Left forelimb (tissue), 1 donor: ENCODE results near the gene FAM13A.
"Not testable (repeated sequence)": the region's sequence is repeated elsewhere in the genome, so short reads cannot be mapped to it uniquely, and the experiment has no call there.

ENCODE experiments used
- DNase-seq: peaks from one replicate; pipeline ENCODE4 v3.0.0-alpha.2; 2018; ENCODE audit warnings: low spot score

The FAM13A gene

GRCh38 chr4:88999392-88999930, 57.5 kb downstream of the FAM13A start:
- no peak for DNase-seq

DNA sequence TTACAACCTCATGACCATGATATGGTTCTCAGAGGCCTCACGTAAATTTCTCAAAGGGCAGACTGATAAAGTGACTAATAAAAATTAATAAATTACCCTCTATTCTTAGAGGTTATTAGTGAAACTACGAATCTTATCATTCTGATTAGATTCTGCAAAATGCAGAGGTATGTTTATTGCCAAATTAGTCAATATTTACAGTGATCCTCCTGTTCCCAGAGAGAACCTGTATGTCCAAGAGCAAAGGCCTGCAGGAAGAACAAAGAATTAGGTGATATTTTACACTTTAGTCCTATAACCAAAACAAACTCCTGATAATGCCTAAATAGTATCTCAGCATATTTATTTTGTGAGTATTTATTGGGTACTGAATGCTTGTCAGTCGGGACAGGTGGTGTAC, 58.1 kb downstream of the FAM13A start:
- no peak for DNase-seq

DNA sequence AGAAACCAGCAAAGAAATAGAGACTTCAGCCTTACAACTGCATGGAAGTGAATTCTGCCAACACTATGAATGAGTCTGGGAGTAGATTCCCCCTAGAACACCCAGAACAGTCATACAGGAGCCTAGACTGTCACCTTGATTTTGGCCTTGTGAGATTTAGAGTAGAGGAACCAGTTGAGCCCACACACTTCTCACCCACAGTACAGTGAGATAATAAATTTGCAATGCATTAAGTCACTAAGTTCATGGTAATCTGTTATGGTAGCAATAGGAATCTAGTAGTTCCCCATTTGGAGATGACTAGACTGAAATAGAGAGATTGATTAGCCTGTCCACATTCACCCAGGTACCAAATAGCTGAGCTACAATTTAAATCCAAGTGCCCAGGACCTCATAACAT, 59.0 kb downstream of the FAM13A start:
- DNase-seq = no peak

- DNase-seq = no peak
These were observed 61.1 kb downstream of the FAM13A start for GRCh38 chr4:88995874-88996273.

- not testable (repeated sequence) for DNase-seq
These were observed 61.7 kb downstream of the FAM13A start for GRCh38 chr4:88995257-88995656.

GRCh38 chr4:88993246-88993645, 63.7 kb downstream of the FAM13A start:
- no peak for DNase-seq

DNA sequence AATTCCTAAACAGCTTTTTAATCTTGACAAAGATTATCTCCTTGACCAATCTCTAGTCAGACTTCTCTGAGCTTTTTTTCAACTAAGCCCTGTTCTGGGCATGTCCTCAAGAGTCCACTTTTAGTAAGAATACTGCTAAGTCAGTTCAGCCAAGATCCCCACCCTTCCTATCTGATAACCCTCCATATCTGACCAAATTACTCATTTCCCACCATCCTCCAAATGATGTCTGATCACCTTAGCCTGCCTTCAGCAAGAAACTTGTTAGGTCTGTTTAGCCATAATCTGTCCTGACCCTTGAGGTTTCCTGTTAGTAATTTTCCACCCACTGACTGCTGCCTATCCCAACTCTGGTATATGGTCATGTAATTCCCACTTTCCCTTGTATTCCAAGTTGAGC, 65.2 kb downstream of the FAM13A start:
- no peak for DNase-seq

DNA sequence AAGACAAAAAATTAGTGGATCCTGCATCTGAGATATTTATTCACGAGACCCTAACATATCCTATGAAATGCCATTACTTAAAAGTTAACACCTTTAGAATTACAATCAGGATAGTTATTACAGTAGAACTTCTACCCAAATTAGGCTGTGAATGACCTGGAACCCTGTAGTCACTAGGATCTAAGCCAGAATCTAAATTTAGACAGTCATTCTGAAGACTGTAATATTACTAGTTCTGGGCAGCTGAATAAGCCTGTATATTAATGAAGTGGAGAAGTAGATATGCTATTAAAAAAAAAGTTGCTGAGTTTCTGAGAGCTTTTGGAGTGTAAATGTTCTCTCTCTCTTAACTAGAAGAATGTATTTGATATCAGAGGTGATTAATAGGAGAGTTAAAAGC, 67.0 kb downstream of the FAM13A start:
- DNase-seq = no peak

GRCh38 chr4:88985088-88985773, 71.8 kb downstream of the FAM13A start:
- DNase-seq = no peak

DNA sequence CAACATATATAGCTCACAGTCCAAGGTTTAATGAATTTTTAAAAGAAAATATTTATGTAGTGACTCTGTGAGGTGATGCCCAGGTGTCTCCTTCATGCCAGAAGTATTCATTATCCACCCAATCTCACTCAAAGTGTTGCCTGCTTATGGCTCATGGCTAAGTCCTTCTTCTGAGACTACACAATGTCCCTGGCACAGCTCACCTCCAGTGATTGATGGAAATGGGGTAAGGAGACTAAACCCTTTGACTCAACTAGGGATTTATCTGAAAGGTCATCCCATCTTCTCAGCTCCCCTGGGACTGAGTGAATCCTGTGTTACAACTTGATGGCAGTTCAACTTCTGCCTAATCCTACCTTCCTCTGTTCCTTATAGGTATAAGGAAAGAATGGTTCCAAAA, 74.2 kb downstream of the FAM13A start:
- DNase-seq = no peak

GRCh38 chr4:88981993-88982392, 75.0 kb downstream of the FAM13A start:
- no peak for DNase-seq

GRCh38 chr4:88981556-88981955, 75.4 kb downstream of the FAM13A start:
- DNase-seq = no peak

- no peak for DNase-seq
These were observed 77.7 kb downstream of the FAM13A start for GRCh38 chr4:88979276-88979675.

GRCh38 chr4:88976775-88977035, 80.3 kb downstream of the FAM13A start:
- DNase-seq = no peak

- DNase-seq = no peak
These were observed 80.8 kb downstream of the FAM13A start for GRCh38 chr4:88975958-88976774.

- no peak for DNase-seq
These were observed 85.4 kb downstream of the FAM13A start for GRCh38 chr4:88971536-88971935.

DNA sequence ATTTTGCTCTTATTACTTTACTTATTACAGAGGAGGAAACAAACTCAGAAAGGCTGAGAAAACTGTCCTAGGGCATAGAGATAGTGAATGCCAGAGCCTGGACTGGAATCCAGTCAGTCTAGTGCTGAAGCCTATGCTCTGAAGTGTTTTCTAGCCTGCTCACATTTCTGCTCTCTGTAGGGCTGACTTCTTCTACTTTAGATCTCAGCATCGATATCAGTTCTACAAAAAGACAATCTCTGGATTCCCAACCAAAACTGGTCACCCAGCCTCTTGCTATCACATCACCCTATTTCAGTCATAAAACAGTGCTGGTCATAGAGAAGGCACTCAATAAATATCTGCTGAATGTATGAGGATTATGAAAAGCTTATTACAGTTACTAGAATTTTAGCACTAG, 87.2 kb downstream of the FAM13A start:
- DNase-seq = no peak

GRCh38 chr4:88969271-88969670, 87.7 kb downstream of the FAM13A start:
- no peak for DNase-seq

DNA sequence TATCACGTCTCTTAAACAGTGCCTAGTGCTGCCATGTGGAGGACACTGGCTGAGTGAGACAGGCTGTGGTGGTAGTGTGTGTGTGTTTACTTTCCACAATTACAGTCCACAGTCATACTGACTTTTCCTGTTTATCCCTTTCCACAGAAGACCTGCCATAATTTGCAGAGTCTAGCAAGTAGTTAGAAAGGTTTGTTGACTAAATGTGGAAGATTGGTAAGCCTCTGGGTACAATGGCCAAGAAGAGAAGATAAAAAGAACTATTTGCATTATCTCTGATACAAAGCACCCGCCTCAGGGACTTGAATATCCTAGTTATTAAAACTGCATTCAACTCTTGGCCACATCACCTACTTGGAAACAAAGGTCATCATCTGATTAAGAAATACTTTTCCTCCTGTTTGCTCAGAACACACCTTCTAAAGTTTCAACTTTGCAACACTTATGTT, 89.1 kb downstream of the FAM13A start:
- DNase-seq = no peak

- DNase-seq = no peak
These were observed 91.9 kb downstream of the FAM13A start for GRCh38 chr4:88965053-88965452.

DNA sequence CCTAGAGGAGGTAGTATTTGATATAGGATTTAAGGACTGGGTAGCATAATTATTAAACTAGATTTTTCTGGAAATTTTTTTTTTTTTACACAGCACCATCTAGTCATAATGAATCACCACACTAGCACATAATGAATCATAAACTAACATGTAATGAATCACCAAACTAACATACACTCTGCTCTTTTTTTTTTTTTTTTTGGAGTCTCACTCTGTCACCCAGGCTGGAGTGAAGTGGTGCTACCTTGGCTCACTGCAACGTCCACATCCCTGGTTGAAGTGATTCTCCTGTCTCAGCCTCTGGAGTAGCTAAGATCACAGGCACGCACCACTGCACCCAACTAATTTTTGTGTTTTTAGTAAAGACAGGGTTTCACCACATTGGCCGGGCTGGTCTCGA, 92.5 kb downstream of the FAM13A start:
- DNase-seq = no peak

DNA sequence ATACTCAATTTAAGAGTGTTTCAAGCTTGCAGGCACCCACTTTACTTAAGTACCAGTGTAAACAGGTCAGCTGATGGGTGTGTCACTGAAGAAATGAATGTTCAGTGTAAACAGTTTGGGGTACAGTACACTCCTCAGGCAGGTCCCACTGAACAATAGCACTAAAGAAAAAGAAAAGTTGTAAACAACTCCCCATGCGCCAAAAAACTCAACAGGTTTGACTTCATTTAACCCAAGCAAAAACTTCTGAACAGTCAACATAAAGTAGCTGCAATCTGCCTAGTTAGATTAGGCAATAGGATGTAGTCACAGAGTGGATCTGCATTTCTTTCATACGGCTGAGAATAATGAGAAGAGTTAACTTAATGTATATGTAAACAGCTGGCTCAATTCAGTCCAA, 93.2 kb downstream of the FAM13A start:
- DNase-seq = no peak

- no peak for DNase-seq
These were observed 94.6 kb downstream of the FAM13A start for GRCh38 chr4:88962396-88962795.

GRCh38 chr4:88960576-88960975, 96.4 kb downstream of the FAM13A start:
- DNase-seq = no peak
